ENCODE measurements around the gene DENND2A. TPM values are rescaled to one million over a fixed set of nuclear protein-coding genes. Genes with fewer than 3 reads are reported as not detected.
A peak's percentile ranks its signal among the peaks of the same experiment; 100 is the strongest.

Gene DENND2A
- total RNA-seq, 2 donors from 2014 or later, result 7.4 to 9.2 TPM

DNA sequence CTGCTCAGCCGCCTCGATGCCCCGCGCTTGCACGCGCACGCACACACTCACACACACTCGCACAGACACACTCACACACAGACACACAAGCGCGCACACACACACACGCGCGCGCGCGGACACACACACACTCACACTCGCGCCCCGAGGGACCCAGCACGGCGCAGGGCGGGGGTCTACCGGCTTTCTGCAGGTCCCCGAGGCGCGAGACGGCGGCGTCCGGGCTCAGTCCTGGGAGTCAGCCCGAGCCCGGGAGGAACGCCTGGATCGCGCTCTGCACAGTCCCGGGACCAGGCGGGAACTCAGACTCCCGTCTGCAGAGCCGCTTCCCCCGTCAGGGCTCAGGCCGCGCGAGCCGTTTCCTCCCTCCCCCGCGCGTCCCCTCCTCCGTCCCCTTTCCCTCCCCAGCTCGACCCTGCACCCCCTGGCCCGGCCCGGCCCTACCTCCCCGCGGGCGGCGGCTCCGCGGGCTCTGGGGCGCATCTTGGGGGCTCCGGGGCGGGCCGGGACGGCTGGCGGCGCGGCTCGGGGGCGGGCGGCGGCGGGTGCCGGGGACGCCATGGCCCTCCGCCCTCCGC, 464 bp downstream of the DENND2A start:
- Histone ChIP-seq H3K9ac (ENCODE audit: low read depth in 2 of 2, low read length in 2 of 2) (peak overlapping the region; percentile 62 to 68), H3K36me3 (no peaks in the 10 kb centered on the region), H3K4me1 (no peaks in the 10 kb centered on the region), H3K27me3 (peaks cover 11% of the 10 kb centered on the region), H3K9me3 (no peaks in the 10 kb centered on the region), H3K4me3 (peak overlapping the region; percentile 50), H3K27ac (peak overlapping the region; percentile 40)
- TF ChIP-seq CTCF (IDR thresholded peaks at IDR 0.05), result no peak
- DNase-seq, result no peak
- intact Hi-C loops (cut with DNase I), result no loop called here

DNA sequence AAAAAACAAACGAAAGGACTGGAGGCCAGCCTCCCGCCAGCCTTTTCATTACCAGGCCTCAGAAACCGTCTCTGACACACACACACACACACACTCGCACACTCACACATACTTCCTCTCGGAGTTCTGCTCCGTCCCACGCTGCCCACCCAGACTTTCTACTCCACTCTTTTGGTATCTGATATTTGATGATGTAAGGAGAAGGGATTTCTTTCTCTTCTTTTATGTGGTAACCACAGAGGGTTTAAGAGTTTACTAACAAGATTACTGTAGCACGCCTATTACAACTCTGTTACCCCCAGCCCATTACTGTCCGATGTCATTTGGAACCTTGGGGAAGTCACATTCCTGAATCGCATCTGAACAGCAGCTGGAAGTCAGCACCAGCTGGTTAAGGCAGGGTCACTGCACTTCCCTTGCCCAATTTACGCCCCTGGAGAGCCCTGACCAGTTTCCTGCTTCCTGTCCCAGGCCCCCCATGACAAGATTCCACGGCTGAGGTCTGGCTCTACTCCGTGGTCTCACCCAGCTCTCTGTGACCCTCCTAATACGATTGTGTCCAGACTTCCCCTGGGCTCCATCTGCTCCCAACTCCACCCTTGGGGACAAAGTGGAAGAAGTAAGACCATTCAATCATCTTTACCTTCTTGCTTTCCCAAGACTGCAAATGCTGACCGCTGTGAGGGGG, 1.1 kb downstream of the DENND2A start:
- H3K9ac ChIP-seq (ENCODE audit: low read depth in 2 of 2, low read length in 2 of 2), result peak overlapping the region; percentile 62 to 68
- H3K36me3 ChIP-seq, result no peaks in the 10 kb centered on the region
- no peak for DNase-seq
- no peak for TF ChIP-seq CTCF (IDR thresholded peaks at IDR 0.05)
- H3K9me3 ChIP-seq, result no peaks in the 10 kb centered on the region
- intact Hi-C loops (cut with DNase I), result no loop called here
- H3K27ac ChIP-seq, result peak overlapping the region; percentile 40
- H3K27me3 ChIP-seq, result peaks cover 11% of the 10 kb centered on the region
- no peaks in the 10 kb centered on the region for H3K4me1 ChIP-seq
- peak overlapping the region; percentile 50 for H3K4me3 ChIP-seq

- Histone ChIP-seq H3K27ac (no peak overlapping the region), H3K27me3 (peaks cover 11% of the 10 kb centered on the region), H3K36me3 (no peaks in the 10 kb centered on the region), H3K9ac (ENCODE audit: low read depth in 2 of 2, low read length in 2 of 2) (no peak overlapping the region), H3K9me3 (no peaks in the 10 kb centered on the region), H3K4me3 (no peak overlapping the region), H3K4me1 (no peaks in the 10 kb centered on the region)
- no peak for DNase-seq
- TF ChIP-seq CTCF (IDR thresholded peaks at IDR 0.05), result no peak
- intact Hi-C loops (cut with DNase I), result no loop called here
Observed at GRCh38 chr7:140638173-140638791, 2.3 kb downstream of the DENND2A start.

GRCh38 chr7:140637400-140637799, 3.2 kb downstream of the DENND2A start:
- no peaks in the 10 kb centered on the region for H3K4me1 ChIP-seq
- no peak overlapping the region for H3K4me3 ChIP-seq
- H3K9ac ChIP-seq (ENCODE audit: low read depth in 2 of 2, low read length in 2 of 2), result no peak overlapping the region
- intact Hi-C loops (cut with DNase I), result no loop called here
- H3K27me3 ChIP-seq, result peaks cover 11% of the 10 kb centered on the region
- H3K36me3 ChIP-seq, result no peaks in the 10 kb centered on the region
- H3K9me3 ChIP-seq, result no peaks in the 10 kb centered on the region
- TF ChIP-seq CTCF (IDR thresholded peaks at IDR 0.05), result no peak
- no peak overlapping the region for H3K27ac ChIP-seq
- DNase-seq, result no peak

- Histone ChIP-seq H3K27me3 (peaks cover 11% of the 10 kb centered on the region), H3K9ac (ENCODE audit: low read depth in 2 of 2, low read length in 2 of 2) (peak overlapping the region in 1 of 2 donors; percentile 17), H3K4me1 (no peaks in the 10 kb centered on the region), H3K4me3 (no peak overlapping the region), H3K36me3 (no peaks in the 10 kb centered on the region), H3K27ac (no peak overlapping the region), H3K9me3 (no peaks in the 10 kb centered on the region)
- intact Hi-C loops (cut with DNase I), result no loop called here
- TF ChIP-seq CTCF (IDR thresholded peaks at IDR 0.05), result no peak
- DNase-seq, result no peak
Observed at GRCh38 chr7:140635816-140636215, 4.8 kb downstream of the DENND2A start.
